ENCODE measurements around the gene TPR.

DNA sequence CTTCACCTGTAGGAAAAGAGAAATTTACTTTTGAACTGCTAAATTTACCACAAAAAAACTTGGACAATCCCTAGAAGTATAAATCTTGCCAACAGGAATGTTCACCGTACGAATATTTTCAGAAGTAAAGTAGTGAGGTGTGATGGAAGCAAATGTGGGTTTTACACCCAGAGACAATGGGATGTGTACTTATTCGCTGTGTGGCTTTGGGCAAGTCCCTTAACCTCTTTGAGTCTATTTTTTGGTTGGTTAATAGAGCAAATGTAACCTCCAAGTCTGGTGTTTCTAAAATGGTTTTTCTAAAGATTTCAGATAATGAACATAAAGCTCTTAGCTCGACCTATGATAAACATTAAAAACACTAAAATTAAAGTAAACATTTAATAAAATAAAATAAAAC lies 51.2 kb downstream of the TPR start:
- TF ChIP-seq, protein P1, sequence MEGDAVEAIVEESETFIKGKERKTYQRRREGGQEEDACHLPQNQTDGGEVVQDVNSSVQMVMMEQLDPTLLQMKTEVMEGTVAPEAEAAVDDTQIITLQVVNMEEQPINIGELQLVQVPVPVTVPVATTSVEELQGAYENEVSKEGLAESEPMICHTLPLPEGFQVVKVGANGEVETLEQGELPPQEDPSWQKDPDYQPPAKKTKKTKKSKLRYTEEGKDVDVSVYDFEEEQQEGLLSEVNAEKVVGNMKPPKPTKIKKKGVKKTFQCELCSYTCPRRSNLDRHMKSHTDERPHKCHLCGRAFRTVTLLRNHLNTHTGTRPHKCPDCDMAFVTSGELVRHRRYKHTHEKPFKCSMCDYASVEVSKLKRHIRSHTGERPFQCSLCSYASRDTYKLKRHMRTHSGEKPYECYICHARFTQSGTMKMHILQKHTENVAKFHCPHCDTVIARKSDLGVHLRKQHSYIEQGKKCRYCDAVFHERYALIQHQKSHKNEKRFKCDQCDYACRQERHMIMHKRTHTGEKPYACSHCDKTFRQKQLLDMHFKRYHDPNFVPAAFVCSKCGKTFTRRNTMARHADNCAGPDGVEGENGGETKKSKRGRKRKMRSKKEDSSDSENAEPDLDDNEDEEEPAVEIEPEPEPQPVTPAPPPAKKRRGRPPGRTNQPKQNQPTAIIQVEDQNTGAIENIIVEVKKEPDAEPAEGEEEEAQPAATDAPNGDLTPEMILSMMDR (IDR thresholded peaks at IDR 0.05), result no peak
- no peak for TF ChIP-seq POLR2A (IDR thresholded peaks at IDR 0.05)
- TF ChIP-seq POLR2AphosphoS5 (IDR thresholded peaks at IDR 0.05), result no peak

All from gastroesophageal sphincter (tissue), 3 donors.